GM18517 (cell line): Measurements from ENCODE around the gene LRRC3.

Experiments used
- ATAC-seq: cut with Tn5 transposase; IDR thresholded peaks from one replicate; pipeline ENCODE4 v1.9.1; 2021; ENCODE audit warnings: mild to moderate bottlenecking, moderate library complexity; ENCODE audit not compliant: unreplicated experiment

Gene LRRC3

DNA sequence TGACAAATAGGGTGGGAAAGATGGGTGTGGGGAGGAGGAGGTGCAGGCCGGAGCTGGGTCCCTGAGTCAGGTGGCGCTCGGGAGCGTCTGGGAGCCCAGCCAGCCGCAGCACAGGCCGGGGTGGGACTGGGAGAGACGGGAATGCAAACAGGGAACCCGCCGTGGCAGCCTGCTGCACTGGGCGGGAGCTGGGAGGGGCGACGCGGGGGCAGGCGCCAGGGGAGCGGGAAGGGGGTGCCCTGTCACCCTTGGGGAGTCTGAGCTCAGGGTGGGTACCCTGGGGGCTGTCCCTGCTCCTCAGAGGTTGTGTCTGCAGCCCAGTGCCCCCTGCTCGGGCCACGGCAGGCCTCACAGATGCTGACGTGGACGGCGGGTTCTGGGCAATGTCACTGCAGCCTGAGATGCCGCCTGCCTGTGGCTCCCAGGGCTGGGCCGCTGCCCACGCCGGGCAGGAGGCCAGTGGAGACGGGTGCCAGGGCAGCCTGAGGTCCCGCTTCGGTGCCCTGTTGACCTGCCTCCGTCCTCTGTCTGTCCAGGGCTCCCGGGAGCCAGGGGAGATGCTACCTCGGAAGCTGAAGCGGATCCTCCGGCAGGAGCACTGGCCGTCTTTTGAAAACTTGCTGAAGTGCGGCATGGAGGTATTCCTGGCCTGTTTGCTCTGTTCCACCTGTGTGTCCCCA lies 16.6 kb upstream of the LRRC3 start:
- no peak for ATAC-seq

DNA sequence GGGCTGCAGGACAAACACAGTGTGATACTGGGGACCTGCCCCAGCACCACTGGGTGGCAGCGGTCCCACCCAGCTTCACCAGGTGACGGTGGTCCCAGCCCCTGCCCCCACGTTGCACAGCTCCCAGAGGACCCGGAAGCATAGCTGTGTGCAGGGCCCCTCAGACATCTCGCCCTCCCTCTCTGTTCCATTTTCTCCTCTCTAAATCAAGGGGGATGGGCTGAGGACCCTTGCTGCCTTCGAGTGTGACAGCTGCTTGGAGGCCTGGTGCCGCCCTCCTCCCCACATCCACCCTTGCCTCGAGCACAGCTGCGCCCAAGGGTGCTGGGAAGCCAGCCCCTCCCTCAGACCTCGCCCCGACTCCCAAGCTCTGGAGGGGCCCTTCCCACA lies 16.1 kb upstream of the LRRC3 start:
- no peak for ATAC-seq

- no peak for ATAC-seq
These were observed 14.9 kb upstream of the LRRC3 start for GRCh38 chr21:44440241-44441040.

DNA sequence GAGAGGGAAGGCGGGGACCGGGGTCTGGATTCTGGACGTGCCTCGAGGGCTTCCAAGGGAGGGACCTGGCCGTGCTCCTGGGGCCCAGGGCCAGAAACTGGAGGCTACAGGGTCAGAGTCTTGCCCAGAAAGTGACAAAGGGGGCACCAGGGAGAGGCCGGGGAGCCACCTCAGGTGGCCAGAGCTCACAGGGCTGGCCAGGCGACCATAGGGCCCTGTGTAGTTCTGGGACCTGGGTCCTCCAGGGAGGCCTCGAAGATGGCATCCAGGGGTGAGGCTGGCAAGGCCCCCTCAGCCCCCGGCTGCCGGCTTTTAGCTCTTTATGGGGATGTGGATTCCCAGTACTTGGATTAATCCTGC lies 14.3 kb upstream of the LRRC3 start:
- ATAC-seq = no peak

DNA sequence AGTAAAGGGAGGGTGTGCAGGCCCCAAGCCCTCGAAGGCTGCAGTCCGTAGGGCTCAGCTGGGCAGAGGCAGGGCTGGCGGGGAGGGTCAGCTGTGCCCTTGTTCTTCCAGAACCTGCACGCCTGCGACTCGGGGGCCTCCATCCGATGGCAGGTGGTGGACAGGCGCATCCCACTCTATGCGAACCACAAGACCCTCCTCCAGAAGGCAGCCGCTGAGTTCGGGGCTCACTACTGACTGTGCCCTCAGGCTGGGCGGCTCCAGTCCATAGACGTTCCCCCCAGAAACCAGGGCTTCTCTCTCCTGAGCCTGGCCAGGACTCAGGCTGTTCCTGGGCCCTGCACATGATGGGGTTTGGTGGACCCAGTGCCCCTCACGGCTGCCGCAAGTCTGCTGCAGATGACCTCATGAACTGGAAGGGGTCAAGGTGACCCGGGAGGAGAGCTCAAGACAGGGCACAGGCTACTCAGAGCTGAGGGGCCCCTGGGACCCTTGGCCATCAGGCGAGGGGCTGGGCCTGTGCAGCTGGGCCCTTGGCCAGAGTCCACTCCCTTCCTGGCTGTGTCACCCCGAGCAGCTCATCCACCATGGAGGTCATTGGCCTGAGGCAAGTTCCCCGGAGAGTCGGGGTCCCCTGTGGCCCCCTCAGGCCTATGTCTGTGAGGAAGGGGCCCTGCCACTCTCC lies 13.6 kb upstream of the LRRC3 start:
- no peak for ATAC-seq

- no peak for ATAC-seq
These were observed 12.8 kb upstream of the LRRC3 start for GRCh38 chr21:44442266-44443125.

DNA sequence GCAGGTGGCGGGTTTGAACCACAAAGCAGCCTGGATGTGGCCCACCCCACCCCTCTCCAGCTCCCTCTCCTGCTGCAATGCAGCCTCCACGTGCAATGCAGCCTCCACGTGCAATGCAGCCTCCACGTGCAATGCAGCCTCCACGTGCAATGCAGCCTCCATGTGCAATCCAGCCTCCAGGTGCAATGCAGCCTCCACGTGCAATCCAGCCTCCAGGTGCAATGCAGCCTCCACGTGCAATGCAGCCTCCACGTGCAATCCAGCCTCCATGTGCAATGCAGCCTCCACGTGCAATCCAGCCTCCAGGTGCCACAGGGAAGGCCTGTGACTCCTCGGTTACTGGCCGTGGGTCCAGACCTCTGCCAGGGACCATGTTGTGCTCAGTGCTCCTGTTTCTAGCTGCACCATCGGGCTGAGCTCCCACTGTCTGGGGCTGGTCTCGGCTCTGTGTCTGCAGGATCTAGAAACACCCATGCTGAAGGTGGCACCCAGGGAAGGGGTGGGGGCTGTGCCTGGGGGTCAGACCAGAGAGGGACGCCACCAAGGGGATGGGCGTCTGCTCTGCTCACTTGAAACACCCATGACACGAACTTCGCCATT lies 11.9 kb upstream of the LRRC3 start:
- no peak for ATAC-seq

DNA sequence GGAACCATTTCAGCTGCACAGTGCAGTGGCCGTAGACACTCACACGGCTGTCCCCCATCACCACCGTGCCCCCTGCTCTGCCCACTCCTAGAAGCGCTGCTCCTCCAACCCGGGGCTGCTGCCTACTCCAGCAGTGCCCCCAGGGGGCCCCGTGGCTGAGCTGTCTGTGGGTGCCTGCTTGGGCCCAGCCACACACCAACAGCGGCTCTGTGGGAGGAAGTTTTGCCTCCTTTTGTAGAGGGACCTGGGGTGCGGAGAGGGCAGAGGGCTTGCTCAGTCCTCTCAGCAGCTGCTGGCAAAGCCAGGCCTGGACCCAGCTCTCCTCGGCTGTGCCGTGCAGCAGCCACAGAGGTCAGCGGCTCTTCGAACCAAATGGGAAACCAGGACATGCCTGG lies 11.4 kb upstream of the LRRC3 start:
- ATAC-seq = no peak

GRCh38 chr21:44444286-44444931 lies 10.9 kb upstream of the LRRC3 start:
- no peak for ATAC-seq

DNA sequence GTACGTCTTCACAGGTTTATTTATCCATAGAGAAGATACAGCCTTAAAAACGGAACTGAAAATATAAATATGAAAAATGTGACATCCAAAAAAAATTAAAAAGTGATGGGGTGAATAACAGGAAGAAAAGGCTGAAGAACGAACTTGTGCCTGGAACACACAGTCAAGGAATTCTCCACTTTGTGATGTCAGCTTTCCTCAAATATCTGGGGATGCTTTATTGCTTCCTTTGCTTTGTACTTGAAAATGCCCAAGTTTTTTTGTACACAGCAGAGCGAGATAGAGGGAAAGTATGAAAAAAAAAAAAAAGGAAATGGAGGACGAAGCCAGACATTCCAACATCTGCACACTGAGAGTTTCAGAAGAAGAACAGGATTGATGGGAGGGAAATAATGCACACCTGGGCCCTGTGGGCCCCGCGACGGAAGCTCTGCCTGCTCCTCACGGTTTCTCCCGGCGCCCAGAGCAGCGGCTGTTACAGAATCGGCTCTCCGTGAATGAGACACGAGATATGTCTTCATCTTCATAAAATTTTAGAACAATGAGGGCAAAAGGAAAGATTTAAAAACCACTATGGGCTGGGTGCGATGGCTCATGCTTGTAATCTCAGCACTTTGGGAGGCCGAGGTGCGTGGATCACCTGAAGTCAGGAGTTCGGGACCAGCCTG lies 10.0 kb upstream of the LRRC3 start:
- no peak for ATAC-seq

- no peak for ATAC-seq
These were observed 6.6 kb upstream of the LRRC3 start for GRCh38 chr21:44448651-44449131.

GRCh38 chr21:44449473-44450363 lies 5.6 kb upstream of the LRRC3 start:
- no peak for ATAC-seq

GRCh38 chr21:44450402-44450801 lies 4.9 kb upstream of the LRRC3 start:
- no peak for ATAC-seq

GRCh38 chr21:44450999-44451398 lies 4.3 kb upstream of the LRRC3 start:
- ATAC-seq = no peak

GRCh38 chr21:44453120-44453519 lies 2.2 kb upstream of the LRRC3 start:
- ATAC-seq = no peak

GRCh38 chr21:44454058-44454457 lies 1.3 kb upstream of the LRRC3 start:
- no peak for ATAC-seq

DNA sequence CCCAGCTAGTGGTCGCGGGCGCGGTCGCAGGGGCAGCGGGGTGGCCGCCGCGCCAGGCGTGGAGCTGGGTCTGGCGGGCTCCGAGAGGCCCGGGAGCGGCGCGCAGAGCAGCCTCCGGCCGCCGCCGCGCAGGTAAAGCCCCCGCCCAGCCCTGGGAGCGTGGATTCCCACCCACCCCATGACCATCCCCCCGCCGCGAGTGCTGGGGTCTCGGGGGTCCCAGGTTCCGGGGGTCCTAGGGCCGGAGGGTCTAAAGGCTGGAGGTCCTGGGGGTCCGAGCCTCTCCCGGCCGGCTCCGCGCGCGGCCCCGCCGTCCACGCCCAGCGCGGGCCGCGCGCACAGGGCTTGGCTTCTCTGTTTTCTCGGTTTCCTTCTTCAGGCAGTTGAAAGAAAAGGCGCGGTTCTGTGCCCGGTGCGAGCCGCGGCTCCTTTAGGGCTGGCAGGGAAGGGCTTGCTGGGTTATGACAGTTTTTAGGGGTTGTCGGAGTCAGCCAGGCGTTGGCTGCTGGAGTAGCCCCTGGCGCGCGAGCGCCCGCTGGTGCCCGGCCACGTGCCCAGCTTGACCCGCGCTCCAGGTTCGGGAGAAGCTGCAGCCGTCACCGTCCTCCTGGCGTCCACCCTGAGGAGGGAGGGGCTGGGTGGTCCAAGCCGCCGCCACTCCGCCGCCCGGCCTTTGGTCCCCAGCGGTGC lies 359 bp downstream of the LRRC3 start:
- no peak for ATAC-seq
